Upper lobe of left lung (tissue), 6 donors: ENCODE measurements around the gene ACTG1. TPM values are rescaled to one million over a fixed set of nuclear protein-coding genes. Genes with fewer than 3 reads are reported as not detected.

ENCODE experiments used
- ATAC-seq, 2 donors: fragments of 200-7000 bp; cut with Tn5 transposase; one replicate each; pipeline ENCODE4 v1.9.1; 2022; ENCODE audit warnings: mild to moderate bottlenecking in 2 of 2, moderate library complexity in 2 of 2; ENCODE audit not compliant: low FRiP score in 2 of 2
- DNase-seq, 2 donors: peaks; one replicate each; pipeline ENCODE4 v3.0.0-alpha.2; 2019 to 2020
- H3K27ac ChIP-seq, 4 donors: fragments of 200-600 bp; sonication (generic); one replicate each; pipeline ENCODE4 v1.5.1; 2016 to 2019
- H3K27me3 ChIP-seq, 4 donors: fragments of 200-600 bp; sonication (generic); one replicate each; pipeline ENCODE4 v1.5.1; 2017 to 2019
- H3K36me3 ChIP-seq, 4 donors: fragments of 200-600 bp; sonication (generic); one replicate each; pipeline ENCODE4 v1.5.1; 2016 to 2019
- H3K4me1 ChIP-seq, 4 donors: fragments of 200-600 bp; sonication (generic); one replicate each; pipeline ENCODE4 v1.5.1; 2018 to 2019
- H3K4me3 ChIP-seq, 4 donors: fragments of 200-600 bp; sonication (generic); one replicate each; pipeline ENCODE4 v1.5.1; 2017 to 2019; ENCODE audit warnings: mild to moderate bottlenecking in 2 of 4, moderate library complexity in 1 of 4
- H3K9me3 ChIP-seq, 4 donors: fragments of 200-600 bp; sonication (generic); one replicate each; pipeline ENCODE4 v1.5.1; 2018 to 2019
- EP300 ChIP-seq, 4 donors: sonication (generic); formaldehyde crosslinking; IDR thresholded peaks; one replicate each; pipeline ENCODE4 v1.5.1; 2017; ENCODE audit warnings: antibody characterized with exemption in 4 of 4, control low read depth in 2 of 4
- POLR2A ChIP-seq, 4 donors: fragments of 450-650 bp; IDR thresholded peaks; one replicate each; pipeline ENCODE4 v1.5.1; 2016 to 2017; ENCODE audit warnings: antibody characterized with exemption in 4 of 4, mild to moderate bottlenecking in 2 of 4
- POLR2AphosphoS5 ChIP-seq, 2 donors: sonication (generic); formaldehyde crosslinking; IDR thresholded peaks; one replicate each; pipeline ENCODE4 v1.5.1; 2017; ENCODE audit warnings: antibody characterized with exemption in 2 of 2
- WGBS, 2 donors: methylation state at CpG; one replicate each; pipeline ENCODE4 v1.1.5; 2017 to 2018; 5-methylcytosine and 5-hydroxymethylcytosine counted together
- total RNA-seq, 6 donors: library from RNA; depleted of rRNA in 4 of 6; stranded (reverse); fragments of >200 nt in 4 of 6; gene quantifications; one replicate each; pipeline versions ENCODE4 v1.1.0 to v1.2.1, GENCODE V29; 2016 to 2021
- TF ChIP-seq, protein P1 (sequence below), 6 experiments: fragments of 450-650 bp in 4 of 6; fragments of 200-600 bp in 2 of 6; sonication (generic) in 2 of 6; IDR thresholded peaks; one replicate each; pipeline ENCODE4 v1.5.1; 2016 to 2019; ENCODE audit warnings: antibody characterized with exemption in 6 of 6
- donor health status: DM: no; HTN: no; CAD: no; lungs with moderate emphysema.
- donor health status: DM: no; HTN: yes; CAD: no; lungs with severe emphysema.

Gene ACTG1
- total RNA-seq, 6 donors from 2014 or later = 902 to 3,864 (median 2,097) TPM

DNA sequence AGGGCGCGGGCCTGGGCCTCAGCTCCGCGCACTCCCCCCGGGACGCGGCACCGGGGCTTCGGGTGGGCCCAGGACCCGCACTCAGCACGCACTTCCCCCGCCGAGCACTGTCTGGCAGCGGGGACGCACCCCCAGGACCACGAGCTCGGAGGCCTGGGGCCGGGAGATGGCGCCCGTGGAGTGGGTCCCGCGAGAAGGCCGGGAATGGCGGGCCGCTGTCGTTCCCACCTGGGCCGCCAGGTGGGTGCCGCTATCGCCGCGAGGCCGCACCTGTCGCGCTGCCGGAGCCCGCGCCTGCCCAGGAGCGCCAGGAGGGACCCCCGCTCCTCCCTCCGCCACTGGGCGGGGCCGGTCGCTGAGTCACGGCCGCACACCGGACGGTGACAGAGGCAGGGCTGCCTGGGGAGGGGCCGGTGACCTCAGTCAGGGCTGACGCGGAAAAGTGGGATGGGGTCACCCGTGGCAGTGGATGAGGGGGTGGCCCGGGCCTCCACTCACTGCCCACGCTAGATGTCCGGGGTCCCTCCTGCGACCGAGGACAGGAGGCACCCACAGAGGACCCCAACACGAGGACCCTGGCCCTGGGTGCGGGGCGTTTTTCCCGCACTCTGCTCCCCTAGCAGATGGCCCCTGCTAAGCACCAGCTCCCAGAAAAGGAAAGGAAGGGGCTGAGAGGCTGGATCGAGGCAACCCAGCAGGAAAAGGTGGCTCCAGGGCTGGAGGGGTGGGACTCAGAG is 6.9 kb upstream of the ACTG1 start:
- TF ChIP-seq POLR2A (IDR thresholded peaks at IDR 0.05) (peak in 2 of 4 donors; percentile 17 to 38), EP300 (IDR thresholded peaks at IDR 0.05) (no peak), POLR2AphosphoS5 (IDR thresholded peaks at IDR 0.05) (peak in 1 of 2 donors; percentile 28)
- TF ChIP-seq, protein P1, sequence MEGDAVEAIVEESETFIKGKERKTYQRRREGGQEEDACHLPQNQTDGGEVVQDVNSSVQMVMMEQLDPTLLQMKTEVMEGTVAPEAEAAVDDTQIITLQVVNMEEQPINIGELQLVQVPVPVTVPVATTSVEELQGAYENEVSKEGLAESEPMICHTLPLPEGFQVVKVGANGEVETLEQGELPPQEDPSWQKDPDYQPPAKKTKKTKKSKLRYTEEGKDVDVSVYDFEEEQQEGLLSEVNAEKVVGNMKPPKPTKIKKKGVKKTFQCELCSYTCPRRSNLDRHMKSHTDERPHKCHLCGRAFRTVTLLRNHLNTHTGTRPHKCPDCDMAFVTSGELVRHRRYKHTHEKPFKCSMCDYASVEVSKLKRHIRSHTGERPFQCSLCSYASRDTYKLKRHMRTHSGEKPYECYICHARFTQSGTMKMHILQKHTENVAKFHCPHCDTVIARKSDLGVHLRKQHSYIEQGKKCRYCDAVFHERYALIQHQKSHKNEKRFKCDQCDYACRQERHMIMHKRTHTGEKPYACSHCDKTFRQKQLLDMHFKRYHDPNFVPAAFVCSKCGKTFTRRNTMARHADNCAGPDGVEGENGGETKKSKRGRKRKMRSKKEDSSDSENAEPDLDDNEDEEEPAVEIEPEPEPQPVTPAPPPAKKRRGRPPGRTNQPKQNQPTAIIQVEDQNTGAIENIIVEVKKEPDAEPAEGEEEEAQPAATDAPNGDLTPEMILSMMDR (IDR thresholded peaks at IDR 0.05) = peak; percentile 53 to 95 (median 87)
- 5 to 8% methylated on average over 17 to 34 of the region's 61 CpGs for WGBS, 2 donors
- peak; percentile 10 to 68 for ATAC-seq

DNA sequence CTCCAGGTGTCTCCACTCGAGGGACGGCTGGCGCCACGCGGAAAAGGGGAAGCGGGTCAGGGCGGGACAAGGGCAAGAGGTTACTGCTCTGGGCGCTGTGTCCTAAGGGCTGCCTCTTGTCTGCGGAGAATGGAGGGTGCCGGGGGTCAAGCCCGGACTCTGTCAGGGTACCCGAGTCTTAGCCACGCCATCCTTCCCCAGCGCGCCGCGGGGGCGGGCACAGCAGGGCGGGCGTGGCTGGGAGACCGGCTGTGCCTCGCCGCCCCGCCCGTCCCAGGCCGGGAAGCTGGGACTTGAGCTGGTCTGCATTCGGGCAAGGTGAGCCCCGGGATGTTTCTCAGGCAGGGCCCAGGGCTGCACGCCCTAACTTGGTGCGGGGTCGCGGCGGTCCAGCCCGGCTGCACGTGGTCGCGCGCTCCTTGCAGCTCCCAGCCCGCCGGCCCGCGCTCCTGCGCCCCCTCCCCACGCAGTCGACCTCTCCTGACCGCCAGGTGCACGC is 6.2 kb upstream of the ACTG1 start:
- no peaks in the 10 kb centered on the region for H3K9me3 ChIP-seq
- H3K36me3 ChIP-seq = no peaks in the 10 kb centered on the region
- peak; percentile 70 to 93 for DNase-seq
- peak overlapping the region; percentile 45 to 100 (median 68) for H3K27ac ChIP-seq
- WGBS, 2 donors = 1 to 20% methylated on average over 2 to 16 of the region's 47 CpGs
- H3K27me3 ChIP-seq = peaks cover 0 to 4% (median 2%) of the 10 kb centered on the region in 4 donors
- TF ChIP-seq POLR2A (IDR thresholded peaks at IDR 0.05) = peak in 1 of 4 donors; percentile 36
- no peak for TF ChIP-seq POLR2AphosphoS5 (IDR thresholded peaks at IDR 0.05)
- peak; percentile 34 to 35 for ATAC-seq
- peaks cover 39 to 65% (median 54%) of the 10 kb centered on the region in 4 donors for H3K4me1 ChIP-seq
- peak overlapping the region; percentile 45 to 66 (median 58) for H3K4me3 ChIP-seq

More for the DNA sequence above, 6.9 kb upstream of the ACTG1 start:
- Histone ChIP-seq H3K36me3 (no peaks in the 10 kb centered on the region), H3K9me3 (no peaks in the 10 kb centered on the region), H3K4me3 (peak overlapping the region; percentile 45 to 66 (median 58)), H3K4me1 (peaks cover 39 to 59% (median 48%) of the 10 kb centered on the region in 4 donors), H3K27ac (peak overlapping the region; percentile 45 to 100 (median 68)), H3K27me3 (peaks cover 0 to 10% (median 3%) of the 10 kb centered on the region in 4 donors)
- peak; percentile 79 to 95 for DNase-seq

DNA sequence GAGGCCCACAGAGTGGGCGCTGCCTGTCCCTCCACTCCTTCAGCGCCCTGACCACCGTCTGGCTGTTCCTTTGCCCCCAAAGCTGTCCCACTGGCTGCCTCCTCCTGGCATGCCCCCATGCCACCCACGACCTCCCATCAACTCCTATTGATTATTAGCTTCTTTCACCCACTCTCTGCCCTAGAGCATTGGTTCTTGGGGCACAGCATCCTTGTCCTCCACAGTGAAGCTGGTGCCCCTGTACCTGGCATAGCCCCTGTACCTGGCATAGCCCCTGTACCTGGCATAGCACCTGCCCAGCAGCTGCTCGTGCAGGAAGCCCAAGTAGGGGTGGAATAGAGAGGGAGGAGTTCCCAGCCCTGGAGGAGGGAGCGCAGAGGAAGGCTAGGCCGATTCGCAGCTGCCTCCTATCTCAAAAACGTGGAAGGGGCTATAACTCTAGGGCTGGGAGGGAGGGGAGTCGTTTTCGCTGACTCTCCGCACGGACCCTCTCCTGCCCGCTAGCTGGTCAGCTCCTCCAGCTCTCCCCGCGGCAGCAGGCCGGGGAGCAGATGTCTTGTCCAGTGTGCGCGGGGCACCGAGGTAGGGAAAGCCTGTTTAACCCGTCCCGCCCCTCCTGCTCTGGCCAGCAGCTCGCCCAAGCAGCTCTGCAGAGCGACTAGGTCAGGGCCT is 5.7 kb upstream of the ACTG1 start:
- H3K27ac ChIP-seq = peak overlapping the region in 3 of 4 donors; percentile 61 to 100 (median 75)
- no peaks in the 10 kb centered on the region for H3K27me3 ChIP-seq
- no peak for TF ChIP-seq POLR2AphosphoS5 (IDR thresholded peaks at IDR 0.05)
- no peak for TF ChIP-seq EP300 (IDR thresholded peaks at IDR 0.05)
- TF ChIP-seq, protein P1 (IDR thresholded peaks at IDR 0.05) = no peak
- no peak for TF ChIP-seq POLR2A (IDR thresholded peaks at IDR 0.05)
- no peaks in the 10 kb centered on the region for H3K36me3 ChIP-seq
- H3K4me1 ChIP-seq = peaks cover 39 to 65% (median 57%) of the 10 kb centered on the region in 4 donors
- peak overlapping the region in 3 of 4 donors; percentile 51 to 66 (median 65) for H3K4me3 ChIP-seq
- H3K9me3 ChIP-seq = no peaks in the 10 kb centered on the region
- ATAC-seq = peak in 1 of 2 donors; percentile 17
- DNase-seq = no peak
- WGBS, 2 donors = 46 to 92% methylated on average over 4 to 23 of the region's 24 CpGs

DNA sequence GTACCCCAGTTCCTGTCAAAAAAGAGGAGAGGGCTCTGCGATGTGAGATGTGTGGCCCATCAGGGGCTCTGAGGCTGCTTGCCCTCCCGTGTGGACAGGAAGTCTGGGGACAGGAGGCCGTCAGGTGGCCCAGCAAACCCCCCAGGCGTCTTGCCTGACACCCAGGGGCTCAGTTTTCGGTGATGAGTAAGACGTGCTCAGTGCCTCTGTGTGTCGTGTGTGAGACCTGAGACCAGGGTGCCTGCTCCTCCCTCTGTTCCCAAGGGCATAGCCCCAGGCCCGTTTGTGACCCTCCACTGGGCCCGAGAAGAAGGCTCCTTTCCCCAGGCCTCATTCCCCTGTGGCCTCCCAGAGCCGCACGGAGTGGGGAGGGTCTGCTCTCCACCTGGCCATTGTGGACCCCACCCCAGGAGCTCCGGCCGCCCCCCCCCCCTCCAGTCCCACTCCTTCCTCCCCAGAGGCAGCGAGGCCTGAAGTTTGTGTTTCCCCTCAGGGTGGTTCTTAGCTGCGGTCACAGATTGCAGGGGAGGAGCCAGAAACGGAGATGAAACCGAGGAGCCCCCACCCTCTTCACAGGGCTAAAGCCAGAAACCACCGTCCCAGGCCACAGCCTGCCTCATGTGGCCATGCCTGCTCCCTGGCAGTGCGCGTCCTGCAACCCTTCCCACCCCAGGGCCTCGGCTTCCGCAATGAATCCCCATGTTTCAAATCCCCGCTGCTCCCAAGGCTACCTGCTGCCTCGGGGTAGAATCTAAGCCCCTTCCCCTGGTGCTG is 4.9 kb upstream of the ACTG1 start:
- Histone ChIP-seq H3K4me1 (peaks cover 39 to 67% (median 57%) of the 10 kb centered on the region in 4 donors), H3K36me3 (no peaks in the 10 kb centered on the region), H3K27ac (peak overlapping the region in 3 of 4 donors; percentile 98 to 100 (median 100)), H3K27me3 (no peaks in the 10 kb centered on the region), H3K4me3 (peak overlapping the region in 2 of 4 donors; percentile 65 to 92), H3K9me3 (no peaks in the 10 kb centered on the region)
- TF ChIP-seq POLR2AphosphoS5 (IDR thresholded peaks at IDR 0.05) (no peak), POLR2A (IDR thresholded peaks at IDR 0.05) (no peak), EP300 (IDR thresholded peaks at IDR 0.05) (no peak)
- TF ChIP-seq, protein P1 (IDR thresholded peaks at IDR 0.05) = no peak
- peak in 1 of 2 donors; percentile 53 for DNase-seq
- no peak for ATAC-seq
- WGBS, 2 donors = 70 to 76% methylated on average over 10 to 22 of the region's 24 CpGs
